WTC11 (cell line): ENCODE results near the gene ST6GALNAC3. TPM values are rescaled to one million over a fixed set of nuclear protein-coding genes. Genes with fewer than 3 reads are reported as not detected.
A peak's percentile ranks its signal among the peaks of the same experiment; 100 is the strongest.

Experiments used
- ATAC-seq: fragments of 200-7000 bp; cut with Tn5 transposase; 2 replicates; pipeline ENCODE4 v1.10.0; 2021; ENCODE audit warnings: mild to moderate bottlenecking, moderate library complexity
- CTCF ChIA-PET: fragments of 300-600 bp; sonication (Branson Sonifier 250); formaldehyde crosslinking; loops from one replicate; lab custom pipeline; 2021; ENCODE audit warnings: antibody characterized with exemption; lab: Charles Lee
- POLR2A ChIA-PET: fragments of 350-600 bp; sonication (Branson Sonifier 250); formaldehyde crosslinking; loops from one replicate; lab custom pipeline; 2021; ENCODE audit warnings: antibody characterized with exemption; lab: Charles Lee
- DNase-seq: peaks from one replicate; pipeline ENCODE4 v3.0.0; 2021; ENCODE audit warnings: low spot score
- H3K27ac Mint-ChIP-seq: 2 replicates; pipeline ENCODE4 v1.8.0; 2021; ENCODE audit warnings: mixed read lengths
- H3K27me3 Mint-ChIP-seq: 2 replicates; pipeline ENCODE4 v1.8.0; 2021; ENCODE audit warnings: low read depth, mild to moderate bottlenecking, moderate library complexity, mixed read lengths
- H3K36me3 Mint-ChIP-seq: 2 replicates; pipeline ENCODE4 v1.8.0; 2021; ENCODE audit warnings: mixed read lengths
- H3K4me1 Mint-ChIP-seq: 2 replicates; pipeline ENCODE4 v1.8.0; 2022; ENCODE audit warnings: mixed read lengths
- H3K4me3 Mint-ChIP-seq: 2 replicates; pipeline ENCODE4 v1.8.0; 2021; ENCODE audit warnings: mild to moderate bottlenecking, moderate library complexity, mixed read lengths
- H3K9me3 Mint-ChIP-seq: 2 replicates; pipeline ENCODE4 v1.8.0; 2021; ENCODE audit warnings: mixed read lengths
- CBFB ChIP-seq: sonication (generic); formaldehyde crosslinking; IDR thresholded peaks from 2 replicates; pipeline ENCODE4 v1.8.1; 2022; ENCODE audit warnings: mild to moderate bottlenecking, low read depth, missing genetic modification reagents
- CTCF ChIP-seq: fragments of 200-600 bp; IDR thresholded peaks from 2 replicates; pipeline ENCODE4 v1.8.0; 2022; ENCODE audit warnings: antibody characterized with exemption
- ELF4 ChIP-seq: sonication (generic); formaldehyde crosslinking; IDR thresholded peaks from 2 replicates; pipeline ENCODE4 v1.8.1; 2022; ENCODE audit warnings: low read depth, mild to moderate bottlenecking, moderate library complexity, missing genetic modification reagents
- ESRRA ChIP-seq: sonication (generic); formaldehyde crosslinking; IDR thresholded peaks from 2 replicates; pipeline ENCODE4 v1.8.1; 2022; ENCODE audit warnings: mild to moderate bottlenecking, missing genetic modification reagents, borderline replicate concordance
- JAZF1 ChIP-seq: fragments of 250-450 bp; sonication (Bioruptor Pico); IDR thresholded peaks from 2 replicates; pipeline ENCODE4 v1.9.0; 2021; ENCODE audit warnings: moderate library complexity, mild to moderate bottlenecking, inconsistent platforms
- KAT7 ChIP-seq: sonication (generic); formaldehyde crosslinking; IDR thresholded peaks from 2 replicates; pipeline ENCODE4 v1.8.1; 2023; ENCODE audit warnings: missing genetic modification reagents, mild to moderate bottlenecking, borderline replicate concordance
- MXD4 ChIP-seq: fragments of 250-450 bp; sonication (Bioruptor Pico); IDR thresholded peaks from 2 replicates; pipeline ENCODE4 v1.8.0; 2021; ENCODE audit warnings: mild to moderate bottlenecking, moderate library complexity, borderline replicate concordance
- NR1H2 ChIP-seq: sonication (generic); formaldehyde crosslinking; IDR thresholded peaks from 2 replicates; pipeline ENCODE4 v1.9.0; 2021; ENCODE audit warnings: mild to moderate bottlenecking, moderate library complexity, missing genetic modification reagents
- NR2C2 ChIP-seq: sonication (generic); formaldehyde crosslinking; IDR thresholded peaks from 2 replicates; pipeline ENCODE4 v1.8.0; 2022; ENCODE audit warnings: mild to moderate bottlenecking, missing genetic modification reagents
- ZSCAN18 ChIP-seq: fragments of 250-450 bp; sonication (Bioruptor Pico); IDR thresholded peaks from 2 replicates; pipeline ENCODE4 v2.1.2; 2022; ENCODE audit warnings: mild to moderate bottlenecking, moderate library complexity
- total RNA-seq: library from RNA; stranded (reverse); gene quantifications from 3 replicates; pipeline ENCODE4 v1.2.3, GENCODE V29; 2021
- TF ChIP-seq, protein P1 (sequence below): sonication (generic); formaldehyde crosslinking; IDR thresholded peaks from 2 replicates; pipeline ENCODE4 v1.8.1; 2023; ENCODE audit warnings: mild to moderate bottlenecking, missing genetic modification reagents, moderate library complexity
- TF ChIP-seq, protein P2 (sequence below): sonication (generic); formaldehyde crosslinking; IDR thresholded peaks from 2 replicates; pipeline ENCODE4 v1.8.1; 2022; ENCODE audit warnings: low read depth, mild to moderate bottlenecking, moderate library complexity, missing genetic modification reagents, borderline replicate concordance
- TF ChIP-seq, protein P3 (sequence below): fragments of 250-450 bp; sonication (Bioruptor Pico); IDR thresholded peaks from 2 replicates; pipeline ENCODE4 v1.9.0; 2021; ENCODE audit warnings: mild to moderate bottlenecking, borderline replicate concordance

ST6GALNAC3 gene
- total RNA-seq, 1 experiment from 2014 or later, result 11.9 TPM

DNA sequence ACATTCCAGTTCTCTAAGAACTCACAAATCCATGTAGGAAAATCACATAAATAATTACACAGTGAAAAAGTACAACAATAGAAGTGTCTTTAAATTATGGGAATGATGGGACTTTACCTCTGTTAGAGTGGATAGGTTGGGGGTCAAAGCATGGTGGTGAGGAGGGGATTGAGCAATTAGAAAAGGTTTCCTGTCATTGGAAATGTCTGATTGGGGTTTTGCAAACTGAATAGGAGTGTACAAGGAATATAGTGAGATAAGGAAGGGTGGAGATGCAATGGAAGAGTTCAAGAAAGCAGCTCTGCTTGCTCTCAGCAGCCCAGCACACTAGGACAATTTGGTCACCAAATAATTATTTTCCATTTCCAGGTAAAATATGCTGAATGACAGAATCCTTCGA is 238.8 kb downstream of the ST6GALNAC3 start:
- DNase-seq, result no peak
- Mint-ChIP-seq H3K27ac (no peak overlapping the region), H3K36me3 (peaks cover 6% of the 10 kb centered on the region; the same call in 1 of the 2 replicates), H3K27me3 (no peaks in the 10 kb centered on the region), H3K4me3 (no peak overlapping the region), H3K4me1 (peaks cover 23% of the 10 kb centered on the region), H3K9me3 (peaks cover 14% of the 10 kb centered on the region)
- ChIA-PET POLR2A (no interaction called here), CTCF (interaction anchor here (0.6 to 1.7 kb wide), 2 partner anchors 18 to 159 kb away, joined by 4 to 5 read pairs; no protein-coding TSS in a partner anchor)
- TF ChIP-seq MXD4 (CRISPR knock-in tag), result no peak
- TF ChIP-seq ELF4 (CRISPR knock-in tag), result no peak
- TF ChIP-seq, protein P1, sequence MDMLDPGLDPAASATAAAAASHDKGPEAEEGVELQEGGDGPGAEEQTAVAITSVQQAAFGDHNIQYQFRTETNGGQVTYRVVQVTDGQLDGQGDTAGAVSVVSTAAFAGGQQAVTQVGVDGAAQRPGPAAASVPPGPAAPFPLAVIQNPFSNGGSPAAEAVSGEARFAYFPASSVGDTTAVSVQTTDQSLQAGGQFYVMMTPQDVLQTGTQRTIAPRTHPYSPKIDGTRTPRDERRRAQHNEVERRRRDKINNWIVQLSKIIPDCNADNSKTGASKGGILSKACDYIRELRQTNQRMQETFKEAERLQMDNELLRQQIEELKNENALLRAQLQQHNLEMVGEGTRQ (CRISPR knock-in tag), result no peak
- TF ChIP-seq NR1H2 (CRISPR knock-in tag), result no peak
- no peak for TF ChIP-seq ESRRA (CRISPR knock-in tag)
- TF ChIP-seq NR2C2 (CRISPR knock-in tag), result no peak
- TF ChIP-seq JAZF1 (CRISPR knock-in tag), result no peak
- TF ChIP-seq KAT7 (CRISPR knock-in tag), result no peak
- no peak for ATAC-seq

DNA sequence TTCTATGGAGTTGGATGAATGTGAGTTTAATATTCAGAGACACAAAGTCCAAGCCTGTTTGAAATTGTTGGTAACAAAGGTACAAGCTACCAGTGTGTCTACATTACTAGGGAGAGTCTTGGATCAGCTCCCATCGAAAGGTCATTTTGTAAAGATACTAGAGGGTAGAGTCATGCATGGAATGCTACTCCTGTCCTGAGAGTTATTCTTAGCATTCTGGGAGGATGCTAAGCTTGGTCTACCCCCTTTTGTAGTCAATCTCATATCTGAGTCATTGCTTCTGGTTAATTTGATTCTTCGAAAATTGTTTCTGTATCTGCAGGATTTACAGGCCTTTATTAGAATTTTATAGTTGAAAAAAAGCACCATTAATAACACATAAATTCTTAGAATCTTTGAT is 240.2 kb downstream of the ST6GALNAC3 start:
- peaks cover 14% of the 10 kb centered on the region for H3K9me3 Mint-ChIP-seq
- ATAC-seq, result 0 out of 2 replicates have a peak, but pooled peaks have one; percentile 26
- CTCF ChIA-PET, result interaction anchor here (1.7 kb wide), 1 partner anchor 161 kb away, joined by 5 read pairs; no protein-coding TSS in a partner anchor
- no peaks in the 10 kb centered on the region for H3K27me3 Mint-ChIP-seq
- no peak for DNase-seq
- no peak overlapping the region for H3K4me3 Mint-ChIP-seq
- H3K27ac Mint-ChIP-seq, result no peak overlapping the region
- peaks cover 6% of the 10 kb centered on the region; the same call in 1 of the 2 replicates for H3K36me3 Mint-ChIP-seq
- H3K4me1 Mint-ChIP-seq, result peaks cover 30% of the 10 kb centered on the region
- TF ChIP-seq, protein P2, sequence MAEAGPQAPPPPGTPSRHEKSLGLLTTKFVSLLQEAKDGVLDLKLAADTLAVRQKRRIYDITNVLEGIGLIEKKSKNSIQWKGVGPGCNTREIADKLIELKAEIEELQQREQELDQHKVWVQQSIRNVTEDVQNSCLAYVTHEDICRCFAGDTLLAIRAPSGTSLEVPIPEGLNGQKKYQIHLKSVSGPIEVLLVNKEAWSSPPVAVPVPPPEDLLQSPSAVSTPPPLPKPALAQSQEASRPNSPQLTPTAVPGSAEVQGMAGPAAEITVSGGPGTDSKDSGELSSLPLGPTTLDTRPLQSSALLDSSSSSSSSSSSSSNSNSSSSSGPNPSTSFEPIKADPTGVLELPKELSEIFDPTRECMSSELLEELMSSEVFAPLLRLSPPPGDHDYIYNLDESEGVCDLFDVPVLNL (CRISPR knock-in tag), result no peak
- POLR2A ChIA-PET, result no interaction called here

DNA sequence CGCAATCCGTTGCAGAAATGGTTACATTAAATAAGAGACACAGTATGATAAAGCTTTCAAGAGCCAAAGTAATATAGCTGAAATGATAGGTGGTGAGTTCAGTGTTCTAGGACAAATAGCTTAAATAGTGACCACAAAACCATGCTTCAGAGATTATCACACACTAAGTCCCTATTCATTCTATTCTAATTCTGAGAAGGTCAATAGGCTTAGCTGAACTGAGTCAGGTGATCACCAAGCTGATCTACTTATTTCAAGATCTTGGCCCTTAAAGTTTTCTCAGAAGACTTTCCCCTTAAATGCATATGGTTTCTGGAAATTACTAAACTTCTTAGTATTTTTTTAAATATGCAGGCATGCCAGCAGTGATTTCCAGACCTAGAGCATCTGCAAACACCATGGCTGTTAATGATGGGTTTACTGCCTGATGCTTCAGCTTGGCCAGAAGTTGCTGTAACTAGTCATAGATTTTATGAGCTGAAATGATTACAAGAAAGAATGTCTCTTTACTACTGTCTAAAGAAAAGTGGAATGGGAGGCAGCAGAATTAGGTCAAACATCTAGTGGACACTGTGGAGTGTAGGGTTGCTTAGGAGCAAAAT is 242.9 kb downstream of the ST6GALNAC3 start:
- CTCF ChIA-PET, result no interaction called here
- peaks cover 7% of the 10 kb centered on the region for H3K9me3 Mint-ChIP-seq
- TF ChIP-seq, protein P3, sequence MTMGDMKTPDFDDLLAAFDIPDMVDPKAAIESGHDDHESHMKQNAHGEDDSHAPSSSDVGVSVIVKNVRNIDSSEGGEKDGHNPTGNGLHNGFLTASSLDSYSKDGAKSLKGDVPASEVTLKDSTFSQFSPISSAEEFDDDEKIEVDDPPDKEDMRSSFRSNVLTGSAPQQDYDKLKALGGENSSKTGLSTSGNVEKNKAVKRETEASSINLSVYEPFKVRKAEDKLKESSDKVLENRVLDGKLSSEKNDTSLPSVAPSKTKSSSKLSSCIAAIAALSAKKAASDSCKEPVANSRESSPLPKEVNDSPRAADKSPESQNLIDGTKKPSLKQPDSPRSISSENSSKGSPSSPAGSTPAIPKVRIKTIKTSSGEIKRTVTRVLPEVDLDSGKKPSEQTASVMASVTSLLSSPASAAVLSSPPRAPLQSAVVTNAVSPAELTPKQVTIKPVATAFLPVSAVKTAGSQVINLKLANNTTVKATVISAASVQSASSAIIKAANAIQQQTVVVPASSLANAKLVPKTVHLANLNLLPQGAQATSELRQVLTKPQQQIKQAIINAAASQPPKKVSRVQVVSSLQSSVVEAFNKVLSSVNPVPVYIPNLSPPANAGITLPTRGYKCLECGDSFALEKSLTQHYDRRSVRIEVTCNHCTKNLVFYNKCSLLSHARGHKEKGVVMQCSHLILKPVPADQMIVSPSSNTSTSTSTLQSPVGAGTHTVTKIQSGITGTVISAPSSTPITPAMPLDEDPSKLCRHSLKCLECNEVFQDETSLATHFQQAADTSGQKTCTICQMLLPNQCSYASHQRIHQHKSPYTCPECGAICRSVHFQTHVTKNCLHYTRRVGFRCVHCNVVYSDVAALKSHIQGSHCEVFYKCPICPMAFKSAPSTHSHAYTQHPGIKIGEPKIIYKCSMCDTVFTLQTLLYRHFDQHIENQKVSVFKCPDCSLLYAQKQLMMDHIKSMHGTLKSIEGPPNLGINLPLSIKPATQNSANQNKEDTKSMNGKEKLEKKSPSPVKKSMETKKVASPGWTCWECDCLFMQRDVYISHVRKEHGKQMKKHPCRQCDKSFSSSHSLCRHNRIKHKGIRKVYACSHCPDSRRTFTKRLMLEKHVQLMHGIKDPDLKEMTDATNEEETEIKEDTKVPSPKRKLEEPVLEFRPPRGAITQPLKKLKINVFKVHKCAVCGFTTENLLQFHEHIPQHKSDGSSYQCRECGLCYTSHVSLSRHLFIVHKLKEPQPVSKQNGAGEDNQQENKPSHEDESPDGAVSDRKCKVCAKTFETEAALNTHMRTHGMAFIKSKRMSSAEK (CRISPR knock-in tag), result no peak
- TF ChIP-seq, all 79 proteins: peak for 0
- POLR2A ChIA-PET, result no interaction called here
- ATAC-seq (no peak), DNase-seq (no peak)
- H3K4me3 Mint-ChIP-seq, result no peak overlapping the region
- H3K36me3 Mint-ChIP-seq, result no peaks in the 10 kb centered on the region
- no peak overlapping the region for H3K27ac Mint-ChIP-seq
- peaks cover 30% of the 10 kb centered on the region for H3K4me1 Mint-ChIP-seq
- H3K27me3 Mint-ChIP-seq, result no peaks in the 10 kb centered on the region

- H3K4me3 Mint-ChIP-seq, result no peak overlapping the region
- H3K9me3 Mint-ChIP-seq, result no peaks in the 10 kb centered on the region
- TF ChIP-seq CTCF (peak; percentile 91), ZSCAN18 (CRISPR knock-in tag) (no peak), CBFB (CRISPR knock-in tag) (no peak), NR2C2 (CRISPR knock-in tag) (no peak)
- no peak overlapping the region for H3K27ac Mint-ChIP-seq
- no peaks in the 10 kb centered on the region for H3K27me3 Mint-ChIP-seq
- H3K36me3 Mint-ChIP-seq, result no peaks in the 10 kb centered on the region
- ChIA-PET CTCF (interaction anchor here (1.0 to 1.5 kb wide), 3 partner anchors 17 to 217 kb away, joined by 3 to 6 read pairs (median 4); no protein-coding TSS in a partner anchor), POLR2A (no interaction called here)
- peak; percentile 36 for DNase-seq
- ATAC-seq, result peak; percentile 91
- H3K4me1 Mint-ChIP-seq, result peaks cover 20% of the 10 kb centered on the region
Measured at GRCh38 chr1:76330991-76331603, 256.6 kb downstream of the ST6GALNAC3 start.
